ENCODE data around the gene SERPINF2. TPM values are rescaled to one million over a fixed set of nuclear protein-coding genes. Genes with fewer than 3 reads are reported as not detected.

The SERPINF2 gene
- total RNA-seq, 1 experiment from 2014 or later: 0.68 TPM

DNA sequence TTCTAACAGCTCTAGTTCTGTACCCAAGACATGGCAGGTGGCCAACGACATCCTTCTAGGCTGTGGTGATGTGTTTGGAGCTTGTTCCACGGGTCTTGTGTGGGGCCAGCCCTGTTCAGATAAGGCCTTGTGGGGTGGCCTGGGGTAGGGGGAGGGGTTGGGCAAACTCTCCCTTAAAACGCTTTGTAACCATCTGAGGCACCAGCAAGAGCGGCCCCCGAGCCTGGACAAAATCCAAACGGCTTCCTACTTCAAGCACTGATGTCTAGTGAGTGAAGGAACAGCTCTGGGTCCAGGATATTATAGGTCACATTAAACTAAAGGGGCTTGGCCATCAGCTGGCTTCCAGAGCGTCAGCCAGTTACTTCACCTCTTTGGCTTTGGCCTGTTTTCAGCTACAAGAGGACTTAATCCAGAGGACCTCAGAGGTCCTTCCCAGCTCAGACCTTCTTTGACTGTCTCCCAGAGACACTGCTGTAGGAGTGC lies 31.1 kb downstream of the SERPINF2 start:
- H4K91ac ChIP-seq (ENCODE audit: insufficient read length, low read depth, low read length): no peak overlapping the region
- H4K20me1 ChIP-seq (ENCODE audit: control insufficient read depth, insufficient read depth, insufficient read length): no peaks in the 10 kb centered on the region
- no peak overlapping the region for H2BK12ac ChIP-seq (ENCODE audit: insufficient read length, low read depth, low read length)
- H3K4me1 ChIP-seq (ENCODE audit: insufficient read depth, low read length): no peaks in the 10 kb centered on the region
- H3K23ac ChIP-seq (ENCODE audit: insufficient read length, low read depth, low read length): no peak overlapping the region
- no peaks in the 10 kb centered on the region for H3K23me2 ChIP-seq (ENCODE audit: insufficient read length, low read depth, low read length, poor library complexity, severe bottlenecking)
- no peak overlapping the region for H3K4ac ChIP-seq (ENCODE audit: low read depth, low read length)
- peaks cover 10 to 42% (median 39%) of the 10 kb centered on the region in 3 experiments for H3K36me3 Mint-ChIP-seq (ENCODE audit: insufficient read depth in 1 of 3, low read depth in 3 of 3)
- H2AFZ ChIP-seq (ENCODE audit: low read length): no peak overlapping the region
- no peak overlapping the region for H3K18ac ChIP-seq (ENCODE audit: insufficient read length, low read depth, low read length)
- no peak overlapping the region for H2BK5ac ChIP-seq (ENCODE audit: insufficient read length, low read length)
- H4K8ac ChIP-seq (replicated peaks; ENCODE audit: insufficient read length, low read depth, low read length): no peak overlapping the region
- H3K27ac ChIP-seq (ENCODE audit: insufficient read length, low read depth, low read length): no peak overlapping the region
- no peaks in the 10 kb centered on the region for H3K9me3 ChIP-seq (ENCODE audit: control insufficient read depth, low read depth, low read length)
- no peak overlapping the region for H2BK20ac ChIP-seq (ENCODE audit: low read depth, low read length, poor library complexity, severe bottlenecking)
- no peak overlapping the region for H3K14ac ChIP-seq (ENCODE audit: insufficient read depth, low read length)
- H3K27me3 Mint-ChIP-seq (ENCODE audit: low read depth): no peaks in the 10 kb centered on the region; the same call in 1 of the 2 replicates
- H3K9ac ChIP-seq (ENCODE audit: extremely low read depth, insufficient read length, low read length): no peak overlapping the region
- TF ChIP-seq, protein P1, sequence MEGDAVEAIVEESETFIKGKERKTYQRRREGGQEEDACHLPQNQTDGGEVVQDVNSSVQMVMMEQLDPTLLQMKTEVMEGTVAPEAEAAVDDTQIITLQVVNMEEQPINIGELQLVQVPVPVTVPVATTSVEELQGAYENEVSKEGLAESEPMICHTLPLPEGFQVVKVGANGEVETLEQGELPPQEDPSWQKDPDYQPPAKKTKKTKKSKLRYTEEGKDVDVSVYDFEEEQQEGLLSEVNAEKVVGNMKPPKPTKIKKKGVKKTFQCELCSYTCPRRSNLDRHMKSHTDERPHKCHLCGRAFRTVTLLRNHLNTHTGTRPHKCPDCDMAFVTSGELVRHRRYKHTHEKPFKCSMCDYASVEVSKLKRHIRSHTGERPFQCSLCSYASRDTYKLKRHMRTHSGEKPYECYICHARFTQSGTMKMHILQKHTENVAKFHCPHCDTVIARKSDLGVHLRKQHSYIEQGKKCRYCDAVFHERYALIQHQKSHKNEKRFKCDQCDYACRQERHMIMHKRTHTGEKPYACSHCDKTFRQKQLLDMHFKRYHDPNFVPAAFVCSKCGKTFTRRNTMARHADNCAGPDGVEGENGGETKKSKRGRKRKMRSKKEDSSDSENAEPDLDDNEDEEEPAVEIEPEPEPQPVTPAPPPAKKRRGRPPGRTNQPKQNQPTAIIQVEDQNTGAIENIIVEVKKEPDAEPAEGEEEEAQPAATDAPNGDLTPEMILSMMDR (conservative IDR thresholded peaks at IDR 0.05): no peak
- H3K27me3 ChIP-seq (ENCODE audit: insufficient read depth, low read length): no peaks in the 10 kb centered on the region
- WGBS (ENCODE audit: extremely low coverage, insufficient read length, low lambda C conversion rate): no CpG with 5 or more reads among the region's 7 CpGs
- no peak overlapping the region for H4K5ac ChIP-seq (ENCODE audit: insufficient read length, low read depth, low read length)
- H3K56ac ChIP-seq (ENCODE audit: insufficient read length, low read depth, low read length): no peak overlapping the region
- H3K79me2 ChIP-seq (ENCODE audit: insufficient read depth, low read length): no peaks in the 10 kb centered on the region
- H3K4me3 Mint-ChIP-seq: no peak overlapping the region
- no peak overlapping the region for H2BK15ac ChIP-seq (ENCODE audit: low read depth, low read length)
- H2BK120ac ChIP-seq (ENCODE audit: low read depth, low read length, poor library complexity, severe bottlenecking): no peak overlapping the region
- H2AK5ac ChIP-seq (ENCODE audit: insufficient read length, low read length): no peak overlapping the region
- no peaks in the 10 kb centered on the region for H3K79me1 ChIP-seq (ENCODE audit: insufficient read depth, low read depth, low read length, poor library complexity, severe bottlenecking)
- H3K4me2 ChIP-seq (ENCODE audit: insufficient read depth, insufficient read length, low read length): no peak overlapping the region
- DNase-seq: no peak
- H3T11ph ChIP-seq (ENCODE audit: low read length): no peak overlapping the region
- no peaks in the 10 kb centered on the region for H3K9me3 Mint-ChIP-seq
- H3K4me1 Mint-ChIP-seq: peaks cover 10 to 11% of the 10 kb centered on the region in 2 experiments
- H3K27ac Mint-ChIP-seq: peak overlapping the region in 2 of 3 experiments; percentile 10 to 64; a peak in 2 of 7 replicates
